ENCODE data around the gene C15orf39.
"Not testable (repeated sequence)": the region's sequence is repeated elsewhere in the genome, so short reads cannot be mapped to it uniquely, and the experiment has no call there.

The C15orf39 gene

DNA sequence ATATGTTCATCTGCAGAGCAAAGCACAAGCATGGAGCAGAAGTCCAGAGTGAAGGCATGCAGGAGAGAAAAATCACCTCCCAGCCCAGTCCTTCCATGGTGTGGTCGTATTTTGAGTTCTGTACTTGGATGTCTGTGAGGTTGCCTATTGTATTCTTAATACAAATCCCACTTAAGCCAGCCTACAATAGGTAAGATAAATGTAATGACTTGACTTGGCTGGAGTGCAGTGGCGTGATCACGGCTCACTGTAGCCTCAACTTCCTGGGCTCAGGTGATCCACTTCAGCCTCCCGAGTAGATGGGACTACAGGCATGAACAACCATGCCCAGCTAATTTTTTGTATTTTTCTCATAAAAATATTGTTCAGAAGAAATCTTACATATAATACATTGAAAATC is 49.7 kb downstream of the C15orf39 start:
- not testable (repeated sequence) for H3K27ac ChIP-seq; DNase-seq (ENCODE audit: low read depth, low spot score)

DNA sequence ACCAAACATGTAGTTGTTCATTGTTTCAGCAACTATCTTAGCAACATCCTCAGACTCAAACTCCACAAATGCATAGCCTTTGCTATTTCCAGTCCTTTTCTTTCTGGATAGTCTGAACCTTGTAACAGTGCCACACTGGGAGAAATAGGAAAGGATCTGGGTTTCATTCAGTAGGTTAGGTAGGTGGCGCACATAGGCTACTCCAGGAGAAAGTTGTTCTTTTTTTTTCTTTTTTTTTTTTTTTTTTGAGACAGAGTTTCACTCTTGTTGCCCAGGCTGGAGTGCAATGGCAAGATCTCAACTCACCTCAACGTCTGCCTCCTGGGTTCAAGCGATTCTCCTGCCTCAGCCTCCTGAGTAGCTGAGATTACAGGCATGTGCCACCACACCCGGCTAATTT is 50.6 kb downstream of the C15orf39 start:
- DNase-seq (ENCODE audit: low read depth, low spot score); H3K27ac ChIP-seq: not testable (repeated sequence)

- not testable (repeated sequence) for DNase-seq (ENCODE audit: low read depth, low spot score); H3K27ac ChIP-seq
These were observed 56.4 kb downstream of the C15orf39 start, which contains the start of gene GOLGA6C for GRCh38 chr15:75258034-75258433. TSS of gene GOLGA6C (plus strand) at chr15:75258334. CDS start at chr15:75258599, 265 bp downstream.

DNA sequence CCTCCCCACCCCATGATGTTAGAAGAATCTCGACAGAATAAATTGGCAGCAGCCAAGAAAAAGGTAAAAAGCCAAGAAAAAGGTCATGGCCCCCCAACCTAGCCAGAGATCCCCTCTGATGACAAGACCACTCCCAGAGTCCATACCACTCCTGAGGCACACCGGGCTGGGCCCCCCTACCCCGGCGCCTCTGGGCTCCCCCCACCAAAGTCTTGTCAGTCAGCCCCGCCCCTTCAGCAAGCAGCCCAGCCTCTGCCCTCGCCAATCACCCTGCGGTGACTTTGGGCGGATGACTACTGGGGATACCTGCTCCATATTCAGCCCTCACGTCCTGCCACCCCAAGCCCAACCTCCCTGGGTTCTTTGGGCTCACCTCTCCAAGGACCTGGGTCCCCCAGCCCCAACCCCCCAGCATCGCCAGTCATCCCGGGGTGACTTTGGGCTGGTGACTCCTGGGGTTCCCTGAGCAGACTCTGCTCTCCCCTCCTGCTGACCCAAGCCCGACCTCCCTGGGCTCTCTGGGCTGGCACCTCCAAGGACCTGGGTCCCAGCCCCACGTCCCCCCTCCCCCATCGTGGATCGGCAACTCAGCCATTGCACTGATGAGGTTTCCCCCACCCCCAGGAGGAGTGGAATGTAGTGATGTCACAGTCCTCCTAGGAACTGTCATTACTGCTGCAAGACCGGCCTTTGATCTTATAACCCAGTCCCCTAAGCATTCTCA is 57.1 kb downstream of the C15orf39 start:
- DNase-seq (ENCODE audit: low read depth, low spot score) = not testable (repeated sequence)

GRCh38 chr15:75259873-75260272 is 58.2 kb downstream of the C15orf39 start:
- DNase-seq (ENCODE audit: low read depth, low spot score); H3K27ac ChIP-seq: not testable (repeated sequence)

More for the DNA sequence above, 57.1 kb downstream of the C15orf39 start:
- not testable (repeated sequence) for H3K27ac ChIP-seq
